ENCODE measurements around the gene SYT13.

The SYT13 gene

DNA sequence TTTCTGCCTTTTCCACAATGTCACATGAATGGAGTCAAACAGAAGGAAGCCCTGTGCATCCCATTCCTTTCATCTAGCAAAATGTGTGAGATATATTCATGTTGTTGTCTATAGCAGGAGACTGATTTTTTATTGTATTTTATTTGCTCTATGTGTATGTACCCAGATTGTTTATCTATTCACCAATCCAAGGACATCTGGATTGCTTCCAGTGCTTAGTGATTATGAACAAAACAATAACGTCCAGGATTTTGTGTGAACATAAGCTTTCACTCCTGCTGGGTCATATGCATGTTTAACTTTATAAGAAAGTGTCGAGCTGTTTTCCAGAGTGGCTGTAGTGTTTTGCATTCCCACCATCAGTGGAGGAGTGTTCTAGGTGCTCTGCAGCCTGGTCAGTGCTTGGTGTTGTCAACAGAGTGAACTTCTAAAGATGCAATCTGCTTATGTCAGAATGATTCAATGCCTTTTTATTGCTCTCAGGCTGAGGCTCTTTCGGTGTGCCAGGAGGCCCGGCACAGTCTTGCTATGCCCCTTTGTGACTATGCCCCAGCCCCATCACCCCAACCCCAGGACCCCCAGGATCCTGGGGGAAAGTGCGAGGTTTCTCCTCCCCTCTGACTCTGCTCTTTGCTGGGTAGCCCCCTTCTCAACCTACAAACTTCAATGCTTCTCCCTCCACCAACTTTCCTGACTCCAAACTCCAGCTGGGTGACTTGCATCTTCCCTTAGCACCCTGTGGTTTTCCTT is 19.9 kb upstream of the SYT13 start:
- DNase-seq, result no peak

DNA sequence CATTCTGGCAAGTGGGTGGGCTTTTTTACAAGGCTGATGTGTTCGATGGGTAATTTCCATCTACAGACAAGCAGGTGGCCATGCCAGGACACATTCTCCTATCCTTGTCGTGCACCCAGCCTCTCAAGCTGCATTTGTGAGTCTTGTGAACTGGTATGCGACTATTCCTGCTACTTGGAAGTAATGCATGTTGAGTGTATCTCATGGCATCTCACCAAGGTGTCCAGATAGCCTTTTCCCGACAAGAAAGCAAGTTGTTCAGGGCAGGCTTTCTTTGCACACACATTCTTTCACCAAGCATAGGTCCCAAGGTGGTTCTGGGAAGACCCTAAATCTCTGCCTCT is 18.8 kb upstream of the SYT13 start:
- no peak for DNase-seq

- no peak for DNase-seq
Measured at GRCh38 chr11:45304111-45304991, 18.2 kb upstream of the SYT13 start.

- DNase-seq, result no peak
Measured at GRCh38 chr11:45303316-45303715, 17.2 kb upstream of the SYT13 start.

DNA sequence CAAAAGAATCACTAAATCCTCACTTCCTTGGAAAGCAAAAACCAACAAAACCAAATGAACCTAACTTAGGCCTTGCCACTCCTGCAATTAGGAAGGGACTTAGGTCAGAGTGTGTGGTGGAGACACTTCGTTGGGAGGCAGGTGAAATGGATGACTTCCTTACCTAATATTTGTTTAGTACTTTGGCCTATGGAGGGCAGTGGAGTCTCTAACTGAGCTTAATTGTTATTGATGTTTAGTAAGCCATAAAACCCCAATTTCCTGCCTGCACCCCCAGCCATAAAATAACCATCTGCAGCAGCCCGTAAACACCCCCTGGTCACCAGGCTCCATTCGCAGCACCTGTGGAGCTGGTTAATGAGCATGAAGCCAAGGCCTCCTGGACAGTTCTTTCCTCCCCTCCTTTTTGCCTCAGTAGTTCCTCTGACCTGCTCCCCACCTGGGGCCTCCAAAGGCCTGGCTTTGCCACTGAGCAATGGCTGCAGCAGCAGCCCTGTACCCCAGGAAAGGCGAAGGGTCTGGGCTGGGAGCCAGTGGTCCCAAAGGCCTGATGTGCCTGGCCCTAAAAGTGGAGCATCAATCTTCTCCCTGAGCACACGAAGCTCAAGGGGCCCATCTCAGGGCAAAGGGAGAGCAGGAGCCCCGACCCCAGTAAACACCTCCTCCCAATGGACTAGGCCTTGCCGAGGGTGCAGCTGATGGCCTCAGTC is 15.6 kb upstream of the SYT13 start:
- peak; percentile 37 for DNase-seq

GRCh38 chr11:45300715-45301114 is 14.6 kb upstream of the SYT13 start:
- no peak for DNase-seq

DNA sequence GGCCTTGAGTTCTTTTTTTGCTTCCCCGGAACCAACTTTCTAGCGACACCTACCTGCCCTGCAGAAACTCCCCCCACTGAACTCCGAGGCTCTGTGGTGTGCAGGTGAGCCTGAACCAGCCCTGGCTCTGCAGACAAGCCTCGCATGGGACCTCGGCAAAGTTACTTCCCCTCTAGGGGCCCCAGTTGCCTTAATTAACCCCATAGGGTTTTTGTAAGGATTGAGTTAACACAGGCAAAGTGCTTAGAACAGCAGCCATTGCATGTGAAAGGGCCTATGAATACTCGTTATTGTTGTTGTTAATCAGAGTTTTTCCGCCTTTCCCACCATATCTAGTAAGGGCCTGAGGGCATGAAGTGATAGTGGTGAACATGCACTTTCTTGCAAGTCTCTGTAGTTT is 12.6 kb upstream of the SYT13 start:
- DNase-seq, result no peak

DNA sequence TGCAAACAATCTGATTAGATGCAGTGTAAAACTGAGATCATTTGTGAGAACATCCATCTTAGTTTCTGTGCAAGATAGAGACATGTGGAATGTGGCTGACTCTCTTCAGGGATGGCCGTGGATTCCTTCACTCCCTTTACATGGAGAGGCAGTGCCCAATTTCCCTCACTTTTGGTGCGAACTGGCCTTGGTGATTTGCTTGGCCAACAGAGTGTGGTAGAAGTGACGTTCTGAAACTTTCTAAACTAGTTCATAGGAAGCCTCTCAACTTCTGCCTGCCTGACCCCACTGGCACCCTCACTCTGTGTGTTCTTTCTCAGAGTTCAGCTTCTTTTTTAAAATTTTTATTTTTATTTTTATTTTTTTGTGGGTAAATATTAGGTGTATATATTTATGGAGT is 9.9 kb upstream of the SYT13 start:
- no peak for DNase-seq

GRCh38 chr11:45294499-45294898 is 8.4 kb upstream of the SYT13 start:
- no peak for DNase-seq

GRCh38 chr11:45293566-45294192 is 7.5 kb upstream of the SYT13 start:
- peak; percentile 29 for DNase-seq

DNA sequence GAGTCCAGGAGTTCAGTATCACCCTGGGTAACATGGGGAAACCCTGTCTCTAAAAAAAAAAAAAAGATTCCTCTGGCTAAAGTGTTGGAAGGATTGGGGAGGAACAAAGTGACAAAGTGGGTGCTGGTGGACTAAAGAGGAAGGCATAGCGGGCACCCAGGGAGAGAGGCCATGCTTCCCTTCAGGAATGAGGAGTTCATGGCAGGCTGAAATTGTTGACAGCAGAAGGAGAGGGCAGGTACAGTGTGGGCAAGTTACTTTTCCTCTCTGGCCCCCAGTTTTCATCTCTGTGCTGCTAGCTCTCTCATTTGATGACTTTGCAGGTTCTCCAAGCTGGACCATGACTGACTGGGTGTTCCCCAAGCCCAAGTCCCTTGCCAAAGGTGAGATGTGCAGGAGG is 4.4 kb upstream of the SYT13 start:
- no peak for DNase-seq

GRCh38 chr11:45289369-45289768 is 3.2 kb upstream of the SYT13 start:
- DNase-seq, result no peak

DNA sequence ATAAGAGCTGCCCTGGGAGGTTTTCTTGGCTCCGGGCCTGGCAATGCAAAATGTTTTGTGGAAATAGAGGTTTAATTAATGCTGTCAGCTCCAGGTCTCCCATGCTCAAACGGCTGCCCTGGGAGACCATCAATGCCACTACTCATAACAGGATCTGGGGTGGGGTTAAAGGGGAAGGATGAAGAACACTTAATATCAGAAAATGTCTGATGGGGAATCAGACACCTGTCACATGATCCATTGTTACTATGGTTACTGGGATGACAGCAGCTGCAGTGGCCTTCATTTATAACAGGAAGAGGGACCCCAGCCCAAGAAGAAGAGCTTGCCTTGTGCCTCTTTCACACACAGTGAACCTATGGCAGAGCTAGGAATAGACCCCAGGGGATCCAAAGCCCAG is 2.2 kb upstream of the SYT13 start:
- DNase-seq, result no peak

DNA sequence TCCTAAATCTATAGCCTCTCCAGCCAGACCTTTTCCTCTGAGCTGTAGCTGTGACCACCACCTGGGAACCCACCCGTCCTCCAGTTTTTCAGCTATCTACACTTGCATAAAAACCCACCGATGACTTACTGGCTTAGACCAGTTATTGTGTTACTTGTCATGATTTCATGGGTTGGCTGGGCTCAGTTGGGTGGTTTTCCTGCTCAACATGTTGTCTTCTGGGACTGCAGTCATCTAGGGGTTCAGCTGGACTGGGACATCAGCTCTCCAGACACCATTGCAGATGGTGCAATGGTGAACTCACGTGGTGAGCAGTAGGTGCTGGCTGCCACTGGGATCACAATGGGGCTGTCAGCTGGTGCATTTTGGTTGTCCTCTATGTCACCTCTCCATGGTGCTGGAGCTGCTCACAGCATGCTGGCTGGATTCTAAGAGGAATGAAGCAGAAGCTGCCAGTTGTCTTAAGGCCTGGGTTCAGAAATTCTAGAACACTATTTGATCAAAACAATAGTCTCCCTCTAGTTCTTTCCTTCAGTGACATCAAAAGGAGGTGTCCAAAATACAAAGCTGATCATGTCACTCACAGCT is 1.3 kb upstream of the SYT13 start:
- DNase-seq, result no peak

DNA sequence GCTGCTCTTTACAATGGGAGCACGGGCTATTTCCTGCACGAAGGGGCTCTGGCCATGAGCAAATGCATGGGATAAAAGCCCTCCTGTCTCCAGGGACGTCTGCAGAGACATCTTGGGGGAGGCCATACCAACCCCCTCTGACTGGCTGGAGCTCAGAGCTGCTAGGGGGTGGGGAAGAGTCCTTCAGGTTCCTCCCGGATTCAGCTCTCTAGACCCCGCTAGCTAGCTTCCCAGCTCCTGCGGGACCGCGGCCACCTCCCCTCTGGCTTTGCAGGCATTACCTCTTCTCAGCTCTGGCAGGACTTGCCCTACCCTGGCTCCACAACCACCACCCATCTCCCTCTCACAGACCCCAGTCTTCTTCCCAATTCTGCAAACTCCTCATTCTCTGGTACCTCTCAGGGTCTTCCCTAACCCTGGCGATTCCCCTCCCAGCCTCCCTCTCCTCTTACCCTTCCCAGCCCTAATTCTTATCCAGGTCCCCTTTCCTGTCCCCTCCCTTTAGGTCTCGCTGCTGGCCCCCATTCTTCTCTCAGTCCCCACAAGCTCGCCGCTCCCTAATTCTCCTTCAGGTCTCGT is 802 bp downstream of the SYT13 start:
- DNase-seq, result no peak

GRCh38 chr11:45282081-45282480 is 4.1 kb downstream of the SYT13 start:
- DNase-seq, result no peak

DNA sequence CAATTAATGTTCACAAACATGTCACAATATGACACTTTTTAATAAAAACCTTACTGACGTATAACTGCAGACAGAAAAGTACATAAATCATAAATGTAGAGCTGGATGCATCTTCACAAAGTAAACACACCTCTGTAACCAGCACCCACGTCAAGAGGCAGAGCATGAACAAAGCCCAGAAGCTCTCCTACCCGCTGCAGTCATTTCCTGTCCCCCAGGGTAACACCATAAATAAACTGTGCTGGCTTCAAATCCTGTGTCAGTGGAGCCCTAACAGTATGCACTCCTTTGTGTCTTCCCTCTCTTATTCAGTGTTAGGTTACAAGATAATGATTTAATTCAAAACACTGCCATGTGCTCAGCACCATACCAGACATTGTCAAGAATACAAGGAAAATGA is 5.7 kb downstream of the SYT13 start:
- DNase-seq, result no peak

GRCh38 chr11:45279645-45280044 is 6.5 kb downstream of the SYT13 start:
- DNase-seq, result no peak

- no peak for DNase-seq
Measured at GRCh38 chr11:45278714-45279113, 7.4 kb downstream of the SYT13 start.

- DNase-seq, result no peak
Measured at GRCh38 chr11:45275828-45276227, 10.3 kb downstream of the SYT13 start.

GRCh38 chr11:45274206-45274605 is 11.9 kb downstream of the SYT13 start:
- no peak for DNase-seq

DNA sequence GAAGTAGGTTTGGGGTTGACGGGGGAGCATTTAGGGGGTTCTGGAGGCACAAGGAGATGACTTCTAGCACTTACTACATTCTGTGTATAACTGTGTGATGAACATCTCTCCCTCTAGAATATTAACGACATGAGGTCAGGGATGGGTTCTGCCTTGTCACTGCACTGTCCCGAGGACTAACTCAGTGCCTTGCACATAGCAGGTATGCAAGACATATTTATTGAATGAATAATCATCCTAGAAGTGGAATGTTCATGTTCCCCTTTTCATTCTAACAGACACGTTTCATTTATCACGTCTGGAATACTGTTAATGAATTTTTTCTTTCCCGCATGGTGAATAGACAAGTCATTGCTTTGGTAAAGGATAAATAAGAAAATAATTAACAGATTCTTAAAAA is 12.6 kb downstream of the SYT13 start:
- no peak for DNase-seq

GRCh38 chr11:45272701-45273100 is 13.4 kb downstream of the SYT13 start:
- DNase-seq, result no peak
